ENCODE measurements around the gene CTXND1.

Gene CTXND1

DNA sequence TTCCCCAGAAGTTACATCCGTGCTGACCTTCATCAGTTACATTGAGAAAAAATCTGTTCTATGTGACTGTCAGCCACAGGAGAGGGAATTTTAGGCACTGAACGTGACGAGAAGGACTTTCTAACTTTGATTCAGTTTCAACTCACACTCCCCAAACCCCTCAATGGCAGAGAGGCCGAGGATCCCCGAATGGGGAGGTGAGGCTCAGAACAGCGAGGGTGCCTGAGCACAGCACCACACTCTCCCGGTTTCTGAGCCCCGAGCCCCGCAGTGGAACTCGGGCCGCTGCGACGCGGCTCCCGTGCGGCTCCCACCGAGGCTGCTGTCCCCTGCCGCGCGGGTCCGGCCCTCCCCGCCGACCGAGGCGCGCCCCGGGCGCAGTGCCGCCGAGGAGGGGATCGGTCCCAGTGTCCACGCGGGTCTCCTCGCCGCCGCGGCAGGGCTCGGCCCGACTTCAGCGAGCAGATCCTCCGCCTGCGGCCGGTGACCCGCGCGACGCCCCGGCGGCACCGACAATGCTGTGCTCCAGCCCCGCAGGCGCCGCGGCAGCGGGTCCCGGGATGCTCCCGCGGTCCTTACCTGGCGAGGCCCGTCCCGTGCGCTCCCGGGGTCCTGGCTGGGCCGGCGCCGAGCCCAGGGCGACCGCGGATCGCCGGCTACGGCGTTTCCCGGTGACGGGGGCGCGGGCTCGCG lies 439 bp downstream of the CTXND1 start:
- no peak for DNase-seq (ENCODE audit: low read depth)

DNA sequence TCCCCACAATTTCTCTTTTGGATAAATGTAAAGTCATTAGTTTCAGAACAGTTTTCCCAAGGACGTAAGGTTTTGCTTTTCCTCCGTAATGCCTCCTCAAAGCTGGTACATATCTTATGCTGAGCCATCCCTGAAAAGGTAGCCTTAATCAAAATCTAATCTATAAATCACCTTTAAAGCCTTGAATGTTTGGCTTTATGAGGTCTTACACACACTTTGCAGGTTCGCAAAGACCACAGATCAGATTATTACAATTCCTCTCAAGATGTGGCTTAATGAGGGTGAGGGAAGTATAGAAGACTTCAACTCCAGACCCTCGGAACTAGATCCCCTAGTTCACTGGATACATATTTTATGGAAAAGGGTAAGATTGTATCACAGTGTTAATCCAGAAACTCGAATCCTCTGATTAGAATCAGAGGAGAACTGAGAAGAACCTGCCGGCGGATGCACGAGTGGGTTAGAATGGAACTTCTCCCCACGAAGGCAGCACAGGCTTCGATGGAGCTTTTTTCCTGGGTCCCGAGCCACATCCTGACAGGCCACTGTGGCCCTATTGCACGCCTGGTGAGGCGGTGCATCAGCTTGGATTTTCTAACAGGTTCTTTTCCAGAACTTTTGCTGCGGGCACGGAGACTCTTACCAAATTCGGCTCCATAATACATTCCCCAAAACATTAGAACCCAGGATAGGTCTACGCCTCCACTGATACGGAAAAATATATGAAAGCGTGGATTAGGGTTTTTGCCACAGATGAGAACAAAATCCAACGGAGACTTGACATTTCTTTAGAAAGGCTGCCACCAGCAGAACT lies 1.2 kb downstream of the CTXND1 start:
- no peak for DNase-seq (ENCODE audit: low read depth)

DNA sequence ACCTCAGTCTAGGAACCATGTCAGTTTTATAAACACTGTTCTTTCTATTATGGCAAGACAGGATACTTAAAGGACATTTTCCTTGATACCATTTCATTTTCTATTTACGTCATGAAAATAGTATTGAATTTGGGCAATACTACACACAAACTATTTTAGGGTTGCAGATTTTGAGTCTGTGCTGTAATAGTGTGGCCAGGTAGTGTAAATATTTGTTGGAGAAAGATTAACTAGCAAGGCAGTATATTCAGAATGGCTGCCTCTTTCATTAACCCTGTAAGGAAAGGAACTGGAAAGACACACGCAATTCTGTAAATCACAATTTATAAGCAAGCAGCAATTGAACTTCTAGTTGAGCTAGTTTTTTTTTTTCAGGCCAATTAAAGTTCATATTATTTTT lies 2.0 kb downstream of the CTXND1 start:
- no peak for DNase-seq (ENCODE audit: low read depth)

DNA sequence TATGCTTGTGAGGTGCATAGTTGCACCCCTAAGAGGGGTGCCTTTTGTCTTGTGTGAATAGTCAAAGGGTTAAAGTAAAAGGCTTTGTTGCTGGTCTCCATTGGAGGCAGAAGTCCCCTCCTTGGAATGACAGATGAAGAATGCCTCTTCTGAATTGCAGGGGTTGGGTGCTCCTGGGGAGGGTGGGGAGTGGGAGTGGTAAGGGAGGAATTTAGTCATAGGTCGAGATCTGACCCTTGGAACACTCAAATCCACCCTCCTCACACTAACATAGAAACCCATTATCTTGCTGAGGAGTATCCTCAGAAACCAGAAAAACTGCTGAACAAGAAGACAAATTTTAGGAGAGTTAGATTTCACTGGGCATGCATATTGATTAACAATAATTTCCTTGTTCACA lies 4.7 kb downstream of the CTXND1 start:
- DNase-seq (ENCODE audit: low read depth), result no peak

DNA sequence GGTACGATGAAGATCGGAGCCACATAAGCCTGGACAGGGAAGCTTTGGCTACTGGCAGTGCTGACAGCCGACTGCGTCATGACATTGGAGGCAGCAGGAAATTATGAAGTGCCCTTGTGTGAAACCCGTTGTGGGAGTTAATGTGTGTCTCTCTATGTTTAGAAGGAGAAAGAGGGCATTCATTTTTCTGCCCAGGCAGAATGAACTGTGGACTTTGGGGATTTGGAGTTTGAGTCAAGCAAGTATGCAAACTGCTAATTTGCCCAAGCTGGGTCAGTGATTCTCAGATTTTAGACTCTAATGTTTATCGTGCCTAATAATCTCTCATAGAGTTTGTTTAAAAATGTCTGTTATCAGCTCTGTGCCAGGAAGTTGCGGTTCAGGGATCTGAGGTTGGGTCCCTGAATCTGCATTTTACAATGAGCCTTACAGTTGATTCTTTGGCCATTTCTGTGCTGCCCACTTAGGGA lies 5.6 kb downstream of the CTXND1 start:
- no peak for DNase-seq (ENCODE audit: low read depth)

DNA sequence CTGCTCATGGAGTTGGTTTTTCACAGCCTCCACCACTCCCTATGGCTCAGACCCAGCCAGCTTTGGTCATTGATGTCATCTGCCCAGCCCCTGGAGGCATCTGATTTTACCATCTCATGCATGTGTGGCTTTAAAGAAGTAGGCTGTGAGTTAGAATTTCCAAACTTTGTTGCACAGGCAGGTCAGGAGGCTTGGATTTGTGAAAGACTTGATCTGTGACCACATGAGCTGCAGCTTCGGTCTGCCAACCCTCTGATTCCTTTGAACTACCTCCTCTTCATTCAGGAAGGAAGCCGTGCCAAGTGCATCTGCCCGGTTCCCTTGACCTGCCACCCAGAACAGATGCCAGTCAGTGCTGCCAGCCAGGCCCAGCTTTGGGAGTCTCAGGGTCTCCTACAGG lies 9.2 kb downstream of the CTXND1 start:
- DNase-seq (ENCODE audit: low read depth), result no peak

DNA sequence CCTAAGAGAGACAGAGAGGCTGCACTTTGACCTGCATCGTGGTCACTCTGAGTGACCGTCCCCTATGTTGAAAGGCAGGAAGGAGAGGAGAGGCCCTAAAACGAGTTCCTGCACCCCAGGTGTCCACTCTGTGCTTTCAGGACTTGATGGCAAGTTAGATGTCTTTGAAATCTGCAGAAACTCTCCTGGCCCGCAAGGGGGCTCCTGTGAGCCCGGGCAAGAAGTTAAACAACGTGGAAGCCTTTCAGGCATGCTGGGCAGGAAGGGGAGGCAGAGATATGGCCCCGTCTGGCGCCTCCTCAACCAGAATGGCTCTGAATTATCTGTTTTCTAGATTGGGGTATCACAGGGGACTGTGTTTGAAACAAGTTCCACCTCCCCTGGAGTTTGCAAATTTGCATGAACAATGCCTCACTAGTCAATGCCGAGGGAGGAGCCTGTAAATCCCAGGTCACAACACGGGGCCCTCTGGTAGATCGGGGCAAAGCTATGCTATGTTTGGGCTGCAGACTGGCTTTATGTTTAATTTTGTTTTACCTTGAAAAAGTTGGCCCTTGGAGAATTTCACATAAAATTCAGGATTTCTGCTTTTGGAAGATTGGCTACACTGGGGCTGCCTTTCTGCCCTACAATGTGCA lies 9.8 kb downstream of the CTXND1 start:
- no peak for DNase-seq (ENCODE audit: low read depth)

DNA sequence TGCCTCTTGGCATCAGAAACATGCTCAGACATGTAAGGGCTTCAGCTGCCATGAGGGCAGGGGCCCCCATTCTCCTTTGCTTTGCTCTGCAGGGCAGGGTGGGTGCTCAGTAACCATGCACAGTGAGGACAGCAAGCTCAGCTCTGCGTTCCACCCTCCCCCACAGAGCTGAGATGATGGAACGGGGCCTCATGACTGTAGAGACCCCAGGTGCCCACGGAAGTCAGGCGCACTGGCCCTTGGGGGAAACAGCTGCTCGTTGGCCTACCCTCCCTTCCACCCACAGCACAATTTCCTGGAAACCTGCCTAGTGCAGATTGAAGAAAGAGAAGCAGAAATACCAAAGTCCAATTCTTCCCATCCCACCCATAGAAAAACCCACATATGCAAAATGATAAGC lies 10.5 kb downstream of the CTXND1 start:
- no peak for DNase-seq (ENCODE audit: low read depth)

DNA sequence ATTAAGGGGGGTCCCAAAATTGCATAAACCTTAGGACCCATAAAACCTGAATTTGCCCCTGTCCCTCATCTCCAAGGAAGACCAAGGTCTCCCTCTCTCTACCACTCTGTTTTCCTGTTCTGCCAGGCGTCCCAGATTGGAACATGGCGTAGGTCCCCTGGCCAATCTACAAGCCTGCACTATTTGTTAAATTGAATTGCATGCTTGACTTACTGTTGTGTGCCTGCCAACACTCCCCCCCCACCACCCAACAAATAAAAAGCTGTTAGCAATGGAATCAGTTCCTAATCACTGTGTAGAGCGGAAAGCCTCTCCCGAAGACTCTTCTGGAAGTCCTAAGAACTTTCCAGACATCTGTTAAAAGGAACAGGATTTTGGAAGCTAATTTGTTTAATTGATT lies 11.7 kb downstream of the CTXND1 start:
- no peak for DNase-seq (ENCODE audit: low read depth)

DNA sequence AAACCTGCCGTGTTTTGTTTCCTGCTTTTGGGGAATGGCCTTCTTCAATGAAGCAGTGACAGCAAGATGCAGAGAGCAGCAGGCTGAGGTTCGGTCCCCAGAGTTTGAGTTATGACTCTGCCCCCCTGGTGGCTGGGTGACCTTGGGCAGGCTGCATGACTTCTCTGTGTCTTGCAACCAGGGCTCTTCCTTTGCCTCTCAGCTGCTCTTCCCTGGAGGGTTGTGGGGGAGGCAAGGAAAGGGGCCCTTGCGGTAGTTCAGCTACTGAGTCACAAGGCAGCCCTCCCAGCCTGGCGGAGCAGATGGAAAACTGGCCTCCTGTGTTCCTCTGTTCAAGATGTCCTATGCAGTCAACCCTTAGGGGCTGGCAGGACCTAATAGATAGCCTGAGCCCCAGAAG lies 17.1 kb downstream of the CTXND1 start:
- DNase-seq (ENCODE audit: low read depth), result no peak

DNA sequence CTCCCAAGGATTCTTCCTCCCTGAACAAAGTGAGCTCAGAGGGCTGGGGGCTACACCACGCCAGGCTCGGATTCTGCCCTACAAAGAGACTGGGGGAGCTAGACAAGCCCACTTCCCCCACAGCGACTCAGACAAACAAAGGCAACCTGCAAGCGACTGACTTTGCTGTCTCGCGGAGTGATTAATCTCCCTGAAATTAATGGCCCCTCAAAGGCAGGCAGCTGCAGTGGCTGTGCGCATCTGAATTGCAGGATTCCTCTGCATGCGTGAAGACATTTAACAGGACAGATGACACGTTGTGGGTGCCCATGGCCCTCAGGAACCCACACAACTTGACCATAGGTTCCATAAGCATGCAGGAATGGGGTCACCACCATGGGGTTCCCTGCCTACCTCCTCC lies 18.4 kb downstream of the CTXND1 start:
- DNase-seq (ENCODE audit: low read depth), result no peak

DNA sequence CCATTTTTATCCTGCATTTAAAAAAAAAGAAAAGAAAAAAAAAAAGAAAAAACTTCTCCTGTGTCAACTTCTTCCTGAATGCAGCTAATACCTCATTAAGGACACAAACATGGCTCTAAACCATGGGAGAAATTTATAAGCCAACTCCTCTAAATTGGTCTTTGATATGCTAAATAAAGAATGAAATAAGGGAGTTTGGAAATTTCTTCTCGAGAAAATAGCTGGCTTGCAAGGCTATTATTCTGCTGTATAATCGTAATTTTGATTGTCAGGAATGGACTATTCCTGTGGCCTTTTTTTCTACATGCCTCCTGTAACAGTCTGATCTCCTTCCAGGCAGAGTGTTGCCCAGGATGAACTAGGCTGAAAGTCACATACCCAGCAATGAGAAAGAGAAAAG lies 20.6 kb downstream of the CTXND1 start:
- no peak for DNase-seq (ENCODE audit: low read depth)

DNA sequence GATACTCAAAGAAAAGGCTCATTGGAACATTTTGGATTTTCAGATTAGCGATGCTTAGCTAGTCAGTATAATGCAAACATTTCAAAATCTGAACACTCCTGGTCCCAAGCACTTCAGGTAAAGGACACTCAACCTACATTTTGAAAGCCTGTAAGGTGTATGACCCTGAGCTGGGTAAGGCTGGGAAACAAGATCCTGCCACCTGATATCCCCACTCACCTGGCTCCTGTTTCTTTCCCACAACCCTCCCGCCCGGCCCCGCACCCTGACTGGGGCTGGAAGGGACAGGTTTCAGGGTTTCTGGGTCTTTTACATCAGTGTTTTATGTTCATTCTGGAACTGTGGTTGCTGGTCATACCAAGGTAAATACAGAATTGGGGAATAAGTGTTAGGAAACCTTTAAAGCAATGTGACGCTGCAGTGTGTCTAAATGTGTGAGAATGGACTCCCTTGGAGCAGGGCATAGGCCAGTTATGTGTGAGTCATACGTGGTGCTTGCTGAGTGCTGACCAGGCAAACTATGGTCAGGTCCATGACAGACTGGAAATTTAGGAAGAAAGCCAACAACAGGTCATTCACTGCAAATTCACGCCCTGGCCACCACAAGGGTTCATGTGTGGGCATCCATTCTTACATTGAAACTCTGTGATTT lies 22.9 kb downstream of the CTXND1 start:
- DNase-seq (ENCODE audit: low read depth), result no peak

DNA sequence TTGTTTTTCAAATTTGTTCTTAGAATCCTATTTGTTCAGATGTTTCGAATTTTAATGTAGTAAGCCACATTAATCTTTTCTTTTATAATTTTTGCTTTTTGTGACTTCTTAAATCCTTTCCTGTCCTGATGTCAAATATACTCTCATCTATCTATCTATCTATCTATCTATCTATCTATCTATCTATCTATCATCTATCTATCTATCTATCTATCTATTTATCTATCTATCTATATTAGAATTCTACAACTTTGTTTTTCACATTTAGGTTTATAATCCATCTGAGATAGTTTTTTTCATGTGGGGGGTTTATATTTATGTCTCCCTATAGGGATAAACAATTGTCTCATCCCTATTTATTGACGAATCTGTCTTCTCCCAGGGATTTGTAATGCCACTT lies 32.1 kb downstream of the CTXND1 start:
- no peak for DNase-seq (ENCODE audit: low read depth)

DNA sequence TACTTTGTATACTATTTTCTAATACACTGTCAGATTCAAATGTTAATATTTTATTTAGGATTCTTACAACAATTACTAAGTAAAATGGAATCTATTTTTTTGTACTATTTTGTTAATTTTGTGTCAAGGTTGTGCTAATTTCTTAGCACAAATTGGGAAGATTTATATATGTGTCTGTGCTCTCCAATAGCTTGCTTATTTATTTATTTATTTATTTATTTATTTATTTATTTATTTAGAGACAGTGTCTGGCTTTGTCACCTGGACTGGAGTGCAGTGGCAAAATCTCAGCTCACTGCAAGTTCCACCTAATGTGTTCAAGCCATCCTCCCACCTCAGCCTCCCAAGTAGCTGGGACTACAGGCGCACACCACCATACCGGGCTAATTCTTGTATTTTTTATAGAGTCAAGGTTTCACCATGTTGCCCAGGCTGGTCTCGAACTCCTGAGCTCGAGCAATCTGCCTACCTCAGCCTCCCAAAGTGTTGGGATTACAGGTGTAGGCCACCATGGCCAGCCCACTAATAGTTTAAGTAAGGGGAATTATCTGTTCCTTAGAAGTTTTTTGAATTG lies 34.6 kb downstream of the CTXND1 start:
- DNase-seq (ENCODE audit: low read depth), result no peak

DNA sequence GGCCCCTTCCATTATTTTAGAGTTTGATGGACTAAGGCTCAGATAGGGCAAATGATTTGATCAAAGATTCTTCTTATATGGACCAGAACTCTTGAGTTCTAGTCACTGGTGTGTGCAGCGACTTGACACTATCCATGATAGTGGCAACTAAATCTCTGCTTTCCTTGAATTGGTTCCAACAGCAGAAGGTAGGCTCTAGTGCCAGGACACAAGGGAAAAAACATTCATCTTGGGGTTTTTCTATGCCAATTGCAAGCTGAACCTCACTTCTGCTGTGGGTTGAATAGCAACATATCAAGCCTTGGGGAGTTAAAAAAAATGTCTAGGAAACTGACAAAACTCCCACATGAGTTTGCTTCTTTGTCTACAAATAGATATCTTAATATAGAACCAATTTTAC lies 35.1 kb downstream of the CTXND1 start:
- DNase-seq (ENCODE audit: low read depth), result no peak

DNA sequence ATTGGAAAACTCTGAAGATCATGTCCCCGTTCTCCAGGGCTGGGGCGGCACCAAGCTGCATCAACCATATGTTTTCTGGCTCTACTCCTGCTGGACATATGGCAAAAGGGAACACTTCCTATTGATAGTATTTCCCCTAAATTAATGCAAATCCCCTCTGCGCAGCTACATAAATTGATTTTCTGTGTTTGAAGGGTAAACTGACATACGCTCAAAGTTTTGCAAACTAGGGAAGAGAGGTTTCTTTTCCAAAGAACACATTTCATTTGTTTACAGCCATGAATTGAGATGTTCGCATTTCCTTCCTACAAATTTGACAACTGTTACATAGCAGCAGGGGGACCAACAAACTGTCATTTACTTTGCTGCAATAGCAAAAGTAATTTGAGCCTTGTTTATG lies 35.9 kb downstream of the CTXND1 start:
- no peak for DNase-seq (ENCODE audit: low read depth)

DNA sequence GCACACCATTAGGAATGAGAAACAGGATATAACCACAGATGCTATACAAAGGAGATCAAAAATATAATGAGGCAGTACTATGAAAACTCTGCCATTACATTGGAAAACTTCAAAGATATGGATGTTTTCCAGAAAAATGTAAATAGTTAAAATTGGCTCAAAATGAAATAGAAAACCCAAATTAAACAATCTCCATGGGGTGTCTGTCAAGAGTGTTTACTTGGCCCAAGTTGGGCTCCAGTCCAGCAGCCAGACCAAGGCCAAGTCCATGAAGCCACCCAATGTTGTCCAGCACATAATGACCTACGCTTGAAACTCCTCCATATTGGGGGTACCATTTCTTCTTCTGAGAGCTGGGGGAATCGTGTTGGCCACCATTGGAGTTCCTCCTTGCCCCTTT lies 37.1 kb downstream of the CTXND1 start:
- DNase-seq (ENCODE audit: low read depth), result no peak

DNA sequence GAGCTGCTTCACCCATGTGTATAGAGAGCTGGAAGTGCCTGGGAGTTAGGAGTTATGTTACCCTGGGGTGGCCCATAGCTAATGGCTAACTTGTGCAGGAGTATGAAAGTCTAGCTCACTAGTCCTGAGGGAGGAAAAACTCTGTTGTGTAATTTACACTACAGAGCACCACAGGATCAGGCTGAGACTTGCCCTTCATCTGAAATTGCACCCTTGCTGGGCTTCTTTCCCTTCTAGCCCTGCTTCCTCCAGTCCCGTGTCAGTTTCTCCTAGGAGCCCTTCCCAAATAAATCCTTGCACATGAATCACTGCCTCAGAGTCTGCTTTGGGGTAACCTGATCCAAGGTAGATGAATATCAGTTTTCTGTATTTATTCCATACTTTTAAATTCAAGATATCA lies 40.0 kb downstream of the CTXND1 start:
- no peak for DNase-seq (ENCODE audit: low read depth)

DNA sequence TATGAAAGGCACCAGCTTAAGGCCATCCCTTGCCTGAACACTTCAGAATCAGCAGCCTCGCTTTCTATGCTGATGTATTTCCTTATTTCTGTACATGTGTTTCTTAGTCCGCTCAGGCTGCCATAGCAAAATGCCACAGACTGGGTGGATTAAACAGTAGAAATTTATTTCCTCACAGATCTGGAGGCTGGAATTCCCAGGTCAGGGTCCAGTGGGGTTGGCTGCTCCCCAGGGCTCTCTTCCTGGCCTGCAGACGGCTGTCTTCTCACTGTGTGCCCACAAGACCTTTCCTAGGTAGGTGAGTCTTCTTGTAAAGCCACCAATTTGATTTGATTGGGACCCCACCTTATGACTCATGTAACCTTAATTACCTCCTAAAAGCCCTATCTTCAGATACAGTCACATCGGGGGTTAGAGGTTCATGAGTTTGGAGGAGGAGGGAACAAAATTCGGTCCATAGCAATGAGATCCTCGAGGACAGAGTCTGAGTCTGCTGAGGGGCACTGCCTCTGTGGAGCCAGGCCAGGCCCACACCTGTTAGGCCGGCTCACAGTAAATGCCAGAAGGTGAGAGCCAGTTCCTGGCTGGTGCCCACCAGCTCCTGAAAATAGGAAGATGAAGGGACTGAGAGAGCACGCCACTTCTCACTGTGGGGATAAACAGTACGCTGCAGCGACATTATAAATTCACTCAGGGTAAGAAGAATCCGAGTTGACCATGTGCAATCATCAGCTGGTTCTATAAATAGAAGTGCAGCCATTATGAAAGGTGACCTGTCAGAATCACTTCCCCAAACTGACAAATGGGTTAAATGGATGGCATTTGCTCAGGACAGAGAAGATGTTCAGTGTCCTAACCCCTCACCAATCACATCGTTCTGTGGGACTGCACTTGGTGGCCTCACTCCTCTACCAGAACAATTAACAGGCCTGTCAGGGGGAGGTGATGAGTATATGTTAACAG lies 41.1 kb downstream of the CTXND1 start:
- no peak for DNase-seq (ENCODE audit: low read depth)

All from stimulated activated CD4-positive, alpha-beta T cell treated with anti-CD3 and anti-CD28 coated beads, Interleukin-2, amount 100 ng/mL, for 4 hours (primary cell).